ENCODE data around the gene DDA1. TPM values are rescaled to one million over a fixed set of nuclear protein-coding genes. Genes with fewer than 3 reads are reported as not detected.

DDA1 gene
- total RNA-seq, 1 donor from 2014 or later, result 15.8 TPM

- H3K4me3 ChIP-seq, result no peak overlapping the region
- H3K9me3 ChIP-seq, result no peaks in the 10 kb centered on the region
- H3K36me3 ChIP-seq, result peaks cover 17 to 18% of the 10 kb centered on the region in 2 donors
- H3K27me3 ChIP-seq, result no peaks in the 10 kb centered on the region
- H3K4me1 ChIP-seq, result peaks cover 13 to 18% of the 10 kb centered on the region in 2 donors
- intact Hi-C loops (cut with DNase I), result no loop called here
- H3K27ac ChIP-seq, result no peak overlapping the region
- DNase-seq (ENCODE audit: low spot score in 2 of 2), result no peak
- TF ChIP-seq CTCF (IDR thresholded peaks at IDR 0.05), result no peak
These were observed 15.8 kb downstream of the DDA1 start for GRCh38 chr19:17325133-17325532.

GRCh38 chr19:17325881-17326594 is 16.7 kb downstream of the DDA1 start:
- Histone ChIP-seq H3K27ac (peak overlapping the region in 1 of 2 donors; percentile 34), H3K36me3 (peaks cover 8 to 9% of the 10 kb centered on the region in 2 donors), H3K4me3 (no peak overlapping the region), H3K9me3 (no peaks in the 10 kb centered on the region), H3K4me1 (peaks cover 13 to 18% of the 10 kb centered on the region in 2 donors), H3K27me3 (no peaks in the 10 kb centered on the region)
- TF ChIP-seq CTCF (IDR thresholded peaks at IDR 0.05), result no peak
- intact Hi-C loops (cut with DNase I), result no loop called here
- peak in 1 of 2 donors; percentile 83 for DNase-seq (ENCODE audit: low spot score in 2 of 2)

GRCh38 chr19:17326595-17326966 is 17.2 kb downstream of the DDA1 start:
- Histone ChIP-seq H3K9me3 (no peaks in the 10 kb centered on the region), H3K27me3 (no peaks in the 10 kb centered on the region), H3K4me1 (peaks cover 13 to 18% of the 10 kb centered on the region in 2 donors), H3K27ac (no peak overlapping the region), H3K36me3 (peaks cover 3 to 4% of the 10 kb centered on the region in 2 donors), H3K4me3 (no peak overlapping the region)
- no peak for DNase-seq (ENCODE audit: low spot score in 2 of 2)
- TF ChIP-seq CTCF (IDR thresholded peaks at IDR 0.05), result no peak
- intact Hi-C loops (cut with DNase I), result no loop called here

- no peaks in the 10 kb centered on the region for H3K36me3 ChIP-seq
- H3K4me3 ChIP-seq, result no peak overlapping the region
- no peak for TF ChIP-seq CTCF (IDR thresholded peaks at IDR 0.05)
- no peaks in the 10 kb centered on the region for H3K9me3 ChIP-seq
- H3K4me1 ChIP-seq, result peaks cover 13 to 18% of the 10 kb centered on the region in 2 donors
- H3K27ac ChIP-seq, result no peak overlapping the region
- DNase-seq (ENCODE audit: low spot score in 2 of 2), result no peak
- H3K27me3 ChIP-seq, result no peaks in the 10 kb centered on the region
- intact Hi-C loops (cut with DNase I), result no loop called here
These were observed 17.8 kb downstream of the DDA1 start for GRCh38 chr19:17327068-17327653.

- DNase-seq (ENCODE audit: low spot score in 2 of 2), result no peak
- TF ChIP-seq CTCF (IDR thresholded peaks at IDR 0.05), result no peak
- Histone ChIP-seq H3K27ac (no peak overlapping the region), H3K9me3 (no peaks in the 10 kb centered on the region), H3K4me1 (peaks cover 10 to 18% of the 10 kb centered on the region in 2 donors), H3K27me3 (no peaks in the 10 kb centered on the region), H3K4me3 (peak overlapping the region; percentile 27 to 30), H3K36me3 (no peaks in the 10 kb centered on the region)
- intact Hi-C loops (cut with DNase I), result no loop called here
These were observed 18.5 kb downstream of the DDA1 start for GRCh38 chr19:17327654-17328516.

All from ascending aorta (tissue), 2 donors.